Measurements from ENCODE around the gene RASGEF1C.

- TF ChIP-seq PRDM10 (CRISPR knock-in tag; IDR thresholded peaks at IDR 0.05; ENCODE audit: low read depth) (no peak), ELF4 (CRISPR knock-in tag; IDR thresholded peaks at IDR 0.05; ENCODE audit: borderline replicate concordance) (no peak), LCORL (IDR thresholded peaks at IDR 0.05) (no peak), LCORL (CRISPR knock-in tag; IDR thresholded peaks at IDR 0.05) (no peak), MAX (IDR thresholded peaks at IDR 0.05) (no peak), CEBPZ (IDR thresholded peaks at IDR 0.05; ENCODE audit: low read length) (no peak), TRIM24 (CRISPR knock-in tag; IDR thresholded peaks at IDR 0.05) (no peak), MYC (CRISPR knock-in tag; IDR thresholded peaks at IDR 0.05; ENCODE audit: borderline replicate concordance) (no peak), NCOR1 (IDR thresholded peaks at IDR 0.05; ENCODE audit: borderline replicate concordance, low read length) (no peak), ZNF639 (CRISPR knock-in tag; conservative IDR thresholded peaks at IDR 0.05) (no peak), POLR2G (IDR thresholded peaks at IDR 0.05; ENCODE audit: low read depth, low read length) (no peak), ATF4 (CRISPR knock-in tag; IDR thresholded peaks at IDR 0.05) (no peak), SETDB1 (CRISPR knock-in tag; IDR thresholded peaks at IDR 0.05; ENCODE audit: borderline replicate concordance) (no peak), ZNF556 (CRISPR knock-in tag; IDR thresholded peaks at IDR 0.05; ENCODE audit: borderline replicate concordance) (no peak)
Observed at GRCh38 chr5:180135128-180135955, 73.7 kb downstream of the RASGEF1C start.
